HepG2 (cell line): ENCODE data around the gene ZDHHC19. TPM values are rescaled to one million over a fixed set of nuclear protein-coding genes. Genes with fewer than 3 reads are reported as not detected.

Experiments used
- AGO2 ChIP-seq: fragments of 200-400 bp; formaldehyde crosslinking; optimal IDR thresholded peaks from 2 replicates; pipeline ENCODE3; 2017; ENCODE audit warnings: mild to moderate bottlenecking, low read depth, low read length, moderate library complexity
- NBN ChIP-seq: fragments of 450-650 bp; conservative IDR thresholded peaks from 2 replicates; pipeline ENCODE4 v1.6.1; 2017
- PTBP1 ChIP-seq: fragments of 200-400 bp; formaldehyde crosslinking; IDR thresholded peaks from 2 replicates; pipeline ENCODE4 v1.6.1; 2018; ENCODE audit warnings: low read length, low read depth; ENCODE audit not compliant: poor library complexity, severe bottlenecking
- SIX4 ChIP-seq: sonication (generic); formaldehyde crosslinking; IDR thresholded peaks from 2 replicates; pipeline ENCODE4 v1.4.0; 2020; ENCODE audit warnings: missing genetic modification reagents
- ZNF546 ChIP-seq: sonication (generic); formaldehyde crosslinking; conservative IDR thresholded peaks from 2 replicates; pipeline ENCODE4 v1.8.1; 2023; ENCODE audit warnings: mild to moderate bottlenecking, missing genetic modification reagents
- ZNF569 ChIP-seq: sonication (generic); formaldehyde crosslinking; IDR thresholded peaks from 2 replicates; pipeline ENCODE4 v1.5.0; 2020; ENCODE audit warnings: mild to moderate bottlenecking, missing genetic modification reagents, moderate library complexity, borderline replicate concordance
- ZNF7 ChIP-seq: IDR thresholded peaks from 2 replicates; pipeline ENCODE4 v1.6.1; 2016; ENCODE audit warnings: missing biosample characterization, missing genetic modification reagents
- ZNF850 ChIP-seq: sonication (generic); formaldehyde crosslinking; conservative IDR thresholded peaks from 2 replicates; pipeline ENCODE4 v1.9.0; 2021; ENCODE audit warnings: mild to moderate bottlenecking, missing genetic modification reagents
- polyA plus RNA-seq, 8 experiments: library from polyadenylated mRNA; depleted of rRNA in 3 of 8; stranded (reverse) in 7 of 8; unstranded in 1 of 8; fragments of >200 nt; fragmentation: Illumina TruSeq in 4 of 8; extraction: Trizol in 4 of 8; gene quantifications; 2 replicates each; pipeline versions ENCODE4 v1.2.1 to v1.2.3, GENCODE V29; 2011 to 2016; ENCODE audit warnings: low read depth in 4 of 8, missing spikeins in 1 of 8, mixed read lengths in 1 of 8; ENCODE audit not compliant: insufficient read depth in 1 of 8
- total RNA-seq, 5 experiments: library from RNA; depleted of rRNA; stranded (reverse); fragments of >200 nt; fragmentation: Illumina TruSeq; extraction: Trizol; gene quantifications; 2 replicates each; pipeline ENCODE4 v1.2.3, GENCODE V29; 2016; ENCODE audit warnings: low read depth in 1 of 5
- TF ChIP-seq, protein P1 (sequence below), 2 experiments: sonication (generic) in 1 of 2; formaldehyde crosslinking in 1 of 2; IDR thresholded peaks; 2 replicates each; pipeline versions ENCODE4 v1.4.0 to v1.6.1; 2016 to 2020; ENCODE audit warnings: borderline replicate concordance in 1 of 2, low read depth in 1 of 2, mild to moderate bottlenecking in 1 of 2, missing genetic modification reagents in 1 of 2
- TF ChIP-seq, protein P2 (sequence below), 2 experiments: fragments of 450-650 bp in 1 of 2; sonication (generic) in 1 of 2; formaldehyde crosslinking in 1 of 2; IDR thresholded peaks; 2 replicates each; pipeline versions ENCODE4 v1.6.1 to v1.8.0; 2016 to 2022; ENCODE audit warnings: antibody characterized with exemption in 1 of 2, mild to moderate bottlenecking in 1 of 2, missing genetic modification reagents in 1 of 2
- TF ChIP-seq, protein P3 (sequence below): sonication (generic); formaldehyde crosslinking; IDR thresholded peaks from 2 replicates; pipeline ENCODE4 v1.5.1; 2020; ENCODE audit warnings: mild to moderate bottlenecking, missing genetic modification reagents, borderline replicate concordance
- TF ChIP-seq, protein P4 (sequence below): sonication (generic); formaldehyde crosslinking; IDR thresholded peaks from 2 replicates; pipeline ENCODE4 v1.4.0; 2020; ENCODE audit warnings: missing genetic modification reagents

The ZDHHC19 gene
- total and polyA plus RNA-seq, 2 of the 13 experiments (the other 11 are each of a cell fraction or from before 2014, with no cell fraction given) = 0.22 to 0.53 TPM

DNA sequence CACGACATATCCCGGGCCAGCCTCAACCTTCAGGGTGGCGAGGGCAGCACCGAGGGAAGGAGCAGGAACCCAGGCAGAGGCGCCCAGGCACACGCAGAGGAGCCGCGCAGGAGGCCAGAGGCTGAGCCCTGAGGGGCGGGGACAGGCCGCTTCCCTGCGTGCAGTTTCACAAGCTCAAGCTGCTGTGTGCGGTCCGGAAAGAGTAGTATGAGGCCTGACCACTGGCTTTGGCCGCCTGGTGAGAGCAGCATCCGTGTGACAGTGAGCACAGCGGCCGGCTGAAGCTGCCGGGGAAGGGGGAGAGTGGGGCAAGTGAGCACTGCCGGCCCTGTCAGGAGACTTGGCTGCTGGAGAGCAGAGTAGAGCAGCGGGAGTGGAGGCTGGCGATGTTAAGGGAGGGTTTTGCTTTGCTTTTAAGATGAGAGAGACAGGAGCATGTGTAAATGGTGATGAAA, 8.7 kb downstream of the ZDHHC19 start (continued):
- TF ChIP-seq, protein P1, sequence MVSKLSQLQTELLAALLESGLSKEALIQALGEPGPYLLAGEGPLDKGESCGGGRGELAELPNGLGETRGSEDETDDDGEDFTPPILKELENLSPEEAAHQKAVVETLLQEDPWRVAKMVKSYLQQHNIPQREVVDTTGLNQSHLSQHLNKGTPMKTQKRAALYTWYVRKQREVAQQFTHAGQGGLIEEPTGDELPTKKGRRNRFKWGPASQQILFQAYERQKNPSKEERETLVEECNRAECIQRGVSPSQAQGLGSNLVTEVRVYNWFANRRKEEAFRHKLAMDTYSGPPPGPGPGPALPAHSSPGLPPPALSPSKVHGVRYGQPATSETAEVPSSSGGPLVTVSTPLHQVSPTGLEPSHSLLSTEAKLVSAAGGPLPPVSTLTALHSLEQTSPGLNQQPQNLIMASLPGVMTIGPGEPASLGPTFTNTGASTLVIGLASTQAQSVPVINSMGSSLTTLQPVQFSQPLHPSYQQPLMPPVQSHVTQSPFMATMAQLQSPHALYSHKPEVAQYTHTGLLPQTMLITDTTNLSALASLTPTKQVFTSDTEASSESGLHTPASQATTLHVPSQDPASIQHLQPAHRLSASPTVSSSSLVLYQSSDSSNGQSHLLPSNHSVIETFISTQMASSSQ (IDR thresholded peaks at IDR 0.05; ENCODE audit: low read depth) = no peak
- TF ChIP-seq, protein P1 (CRISPR knock-in tag; IDR thresholded peaks at IDR 0.05; ENCODE audit: borderline replicate concordance) = no peak
- TF ChIP-seq NBN (no peak), SIX4 (no peak), ZNF546 (no peak), ZNF7 (CRISPR knock-in tag) (no peak), ZNF569 (no peak), AGO2 (no peak), PTBP1 (no peak), ZNF850 (CRISPR knock-in tag) (no peak)
- TF ChIP-seq, protein P2, sequence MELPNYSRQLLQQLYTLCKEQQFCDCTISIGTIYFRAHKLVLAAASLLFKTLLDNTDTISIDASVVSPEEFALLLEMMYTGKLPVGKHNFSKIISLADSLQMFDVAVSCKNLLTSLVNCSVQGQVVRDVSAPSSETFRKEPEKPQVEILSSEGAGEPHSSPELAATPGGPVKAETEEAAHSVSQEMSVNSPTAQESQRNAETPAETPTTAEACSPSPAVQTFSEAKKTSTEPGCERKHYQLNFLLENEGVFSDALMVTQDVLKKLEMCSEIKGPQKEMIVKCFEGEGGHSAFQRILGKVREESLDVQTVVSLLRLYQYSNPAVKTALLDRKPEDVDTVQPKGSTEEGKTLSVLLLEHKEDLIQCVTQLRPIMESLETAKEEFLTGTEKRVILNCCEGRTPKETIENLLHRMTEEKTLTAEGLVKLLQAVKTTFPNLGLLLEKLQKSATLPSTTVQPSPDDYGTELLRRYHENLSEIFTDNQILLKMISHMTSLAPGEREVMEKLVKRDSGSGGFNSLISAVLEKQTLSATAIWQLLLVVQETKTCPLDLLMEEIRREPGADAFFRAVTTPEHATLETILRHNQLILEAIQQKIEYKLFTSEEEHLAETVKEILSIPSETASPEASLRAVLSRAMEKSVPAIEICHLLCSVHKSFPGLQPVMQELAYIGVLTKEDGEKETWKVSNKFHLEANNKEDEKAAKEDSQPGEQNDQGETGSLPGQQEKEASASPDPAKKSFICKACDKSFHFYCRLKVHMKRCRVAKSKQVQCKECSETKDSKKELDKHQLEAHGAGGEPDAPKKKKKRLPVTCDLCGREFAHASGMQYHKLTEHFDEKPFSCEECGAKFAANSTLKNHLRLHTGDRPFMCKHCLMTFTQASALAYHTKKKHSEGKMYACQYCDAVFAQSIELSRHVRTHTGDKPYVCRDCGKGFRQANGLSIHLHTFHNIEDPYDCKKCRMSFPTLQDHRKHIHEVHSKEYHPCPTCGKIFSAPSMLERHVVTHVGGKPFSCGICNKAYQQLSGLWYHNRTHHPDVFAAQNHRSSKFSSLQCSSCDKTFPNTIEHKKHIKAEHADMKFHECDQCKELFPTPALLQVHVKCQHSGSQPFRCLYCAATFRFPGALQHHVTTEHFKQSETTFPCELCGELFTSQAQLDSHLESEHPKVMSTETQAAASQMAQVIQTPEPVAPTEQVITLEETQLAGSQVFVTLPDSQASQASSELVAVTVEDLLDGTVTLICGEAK (IDR thresholded peaks at IDR 0.05) = no peak
- TF ChIP-seq, protein P2 (CRISPR knock-in tag; IDR thresholded peaks at IDR 0.05) = no peak
- TF ChIP-seq, protein P3, sequence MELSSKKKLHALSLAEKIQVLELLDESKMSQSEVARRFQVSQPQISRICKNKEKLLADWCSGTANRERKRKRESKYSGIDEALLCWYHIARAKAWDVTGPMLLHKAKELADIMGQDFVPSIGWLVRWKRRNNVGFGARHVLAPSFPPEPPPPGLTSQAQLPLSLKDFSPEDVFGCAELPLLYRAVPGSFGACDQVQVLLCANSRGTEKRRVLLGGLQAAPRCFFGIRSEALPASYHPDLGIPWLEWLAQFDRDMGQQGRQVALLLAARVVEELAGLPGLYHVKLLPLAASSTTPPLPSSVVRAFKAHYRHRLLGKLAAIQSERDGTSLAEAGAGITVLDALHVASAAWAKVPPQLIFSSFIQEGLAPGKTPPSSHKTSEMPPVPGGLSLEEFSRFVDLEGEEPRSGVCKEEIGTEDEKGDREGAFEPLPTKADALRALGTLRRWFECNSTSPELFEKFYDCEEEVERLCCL = no peak
- TF ChIP-seq, protein P4, sequence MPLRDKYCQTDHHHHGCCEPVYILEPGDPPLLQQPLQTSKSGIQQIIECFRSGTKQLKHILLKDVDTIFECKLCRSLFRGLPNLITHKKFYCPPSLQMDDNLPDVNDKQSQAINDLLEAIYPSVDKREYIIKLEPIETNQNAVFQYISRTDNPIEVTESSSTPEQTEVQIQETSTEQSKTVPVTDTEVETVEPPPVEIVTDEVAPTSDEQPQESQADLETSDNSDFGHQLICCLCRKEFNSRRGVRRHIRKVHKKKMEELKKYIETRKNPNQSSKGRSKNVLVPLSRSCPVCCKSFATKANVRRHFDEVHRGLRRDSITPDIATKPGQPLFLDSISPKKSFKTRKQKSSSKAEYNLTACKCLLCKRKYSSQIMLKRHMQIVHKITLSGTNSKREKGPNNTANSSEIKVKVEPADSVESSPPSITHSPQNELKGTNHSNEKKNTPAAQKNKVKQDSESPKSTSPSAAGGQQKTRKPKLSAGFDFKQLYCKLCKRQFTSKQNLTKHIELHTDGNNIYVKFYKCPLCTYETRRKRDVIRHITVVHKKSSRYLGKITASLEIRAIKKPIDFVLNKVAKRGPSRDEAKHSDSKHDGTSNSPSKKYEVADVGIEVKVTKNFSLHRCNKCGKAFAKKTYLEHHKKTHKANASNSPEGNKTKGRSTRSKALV (CRISPR knock-in tag) = no peak
